Activated CD8-positive, alpha-beta memory T cell treated with anti-CD3 and anti-CD28 coated beads for 1 hour (primary cell): ENCODE measurements around the gene TNIK.
"Not testable (repeated sequence)": the region's sequence is repeated elsewhere in the genome, so short reads cannot be mapped to it uniquely, and the experiment has no call there.

Source experiments
- DNase-seq, 2 donors: peaks; one replicate each; pipeline ENCODE4 v3.0.0-alpha.2; 2020; ENCODE audit warnings: low read depth in 1 of 2; ENCODE audit errors: extremely low read depth in 1 of 2

TNIK gene

GRCh38 chr3:171469376-171469775 is 9.2 kb upstream of the TNIK start:
- DNase-seq, result no peak

- no peak for DNase-seq
These were observed 8.2 kb upstream of the TNIK start for GRCh38 chr3:171468296-171468906.

- DNase-seq, result no peak
These were observed 5.6 kb upstream of the TNIK start for GRCh38 chr3:171465763-171466162.

- DNase-seq, result no peak
These were observed 4.3 kb upstream of the TNIK start for GRCh38 chr3:171464462-171464861.

- DNase-seq, result no peak
These were observed 2.0 kb upstream of the TNIK start for GRCh38 chr3:171462224-171462623.

- DNase-seq, result no peak
These were observed 1.3 kb upstream of the TNIK start for GRCh38 chr3:171461525-171461917.

GRCh38 chr3:171460725-171461524 is 720 bp upstream of the TNIK start:
- peak in 1 of 2 donors; percentile 10 for DNase-seq

GRCh38 chr3:171459137-171459941 is 866 bp downstream of the TNIK start:
- DNase-seq, result peak in 1 of 2 donors; percentile 29

- DNase-seq, result no peak
These were observed 1.4 kb downstream of the TNIK start for GRCh38 chr3:171458864-171459136.

GRCh38 chr3:171458071-171458863 is 1.9 kb downstream of the TNIK start:
- DNase-seq, result peak in 1 of 2 donors; percentile 27

GRCh38 chr3:171457607-171458061 is 2.6 kb downstream of the TNIK start:
- no peak for DNase-seq

GRCh38 chr3:171456765-171457606 is 3.2 kb downstream of the TNIK start:
- DNase-seq, result peak in 1 of 2 donors; percentile 0

- no peak for DNase-seq
These were observed 4.3 kb downstream of the TNIK start for GRCh38 chr3:171455603-171456550.

- no peak for DNase-seq
These were observed 6.2 kb downstream of the TNIK start for GRCh38 chr3:171454041-171454440.

- no peak for DNase-seq
These were observed 6.9 kb downstream of the TNIK start for GRCh38 chr3:171453180-171453886.

- DNase-seq, result no peak
These were observed 7.9 kb downstream of the TNIK start for GRCh38 chr3:171452328-171452727.

GRCh38 chr3:171451915-171452314 is 8.3 kb downstream of the TNIK start:
- no peak for DNase-seq

GRCh38 chr3:171447579-171447891 is 12.7 kb downstream of the TNIK start:
- DNase-seq, result not testable (repeated sequence)
